Right renal cortex interstitium (tissue), 3 donors: ENCODE data around the gene VPS25. TPM values are rescaled to one million over a fixed set of nuclear protein-coding genes. Genes with fewer than 3 reads are reported as not detected.
"Not testable (repeated sequence)": the region's sequence is repeated elsewhere in the genome, so short reads cannot be mapped to it uniquely, and the experiment has no call there.

Experiments used
- DNase-seq, 3 donors: peaks; one replicate each; pipeline ENCODE4 v3.0.0-alpha.2; 2013; ENCODE audit warnings: low read depth in 3 of 3, low spot score in 2 of 3
- polyA plus RNA-seq, 3 donors: library from polyadenylated mRNA; unstranded; fragments of 120-200 nt; gene quantifications; one replicate each; pipeline ENCODE4 v1.2.1, GENCODE V29; 2013; ENCODE audit not compliant: insufficient read length in 3 of 3

VPS25 gene
- polyA plus RNA-seq, 3 donors, result 95.3 to 105 (median 97.8) TPM

DNA sequence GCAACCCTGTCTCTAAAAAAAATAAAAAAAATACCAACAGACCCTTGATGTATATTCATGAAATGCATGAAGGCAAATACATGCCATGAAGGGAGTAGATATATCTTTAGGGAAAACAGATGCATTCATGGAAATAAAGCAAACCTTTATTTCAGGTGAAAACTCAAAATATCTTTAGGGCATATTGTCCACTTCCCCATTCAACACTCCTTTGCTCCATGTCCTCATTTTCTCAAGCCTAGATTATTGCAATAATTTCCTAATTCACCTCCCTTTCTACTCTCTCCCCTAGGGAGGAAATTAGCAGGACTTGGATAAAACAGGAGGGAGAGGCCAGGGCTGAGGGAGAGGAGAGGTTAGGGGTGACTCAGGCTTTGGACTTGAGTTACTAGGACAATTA is 5.7 kb upstream of the VPS25 start:
- DNase-seq, result no peak

DNA sequence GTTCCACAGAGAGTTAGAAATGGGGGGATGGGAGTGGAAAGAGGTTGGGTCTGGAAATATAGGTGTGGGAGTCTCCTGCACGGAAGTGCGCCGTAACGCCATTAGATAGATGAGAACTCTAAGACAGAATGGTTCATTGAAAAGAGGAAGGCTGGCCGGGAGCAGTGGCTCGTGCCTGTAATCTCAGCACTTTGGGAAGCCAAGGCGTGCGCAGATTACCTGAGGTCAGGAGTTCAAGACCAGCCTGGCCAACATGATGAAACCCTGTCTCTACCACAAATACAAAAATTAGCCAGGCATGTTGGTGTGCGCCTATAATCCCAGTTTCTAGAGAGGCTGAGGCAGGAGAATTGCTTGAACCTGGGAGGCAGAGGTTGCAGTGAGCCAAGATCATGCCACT is 5.2 kb upstream of the VPS25 start:
- not testable (repeated sequence) for DNase-seq

DNA sequence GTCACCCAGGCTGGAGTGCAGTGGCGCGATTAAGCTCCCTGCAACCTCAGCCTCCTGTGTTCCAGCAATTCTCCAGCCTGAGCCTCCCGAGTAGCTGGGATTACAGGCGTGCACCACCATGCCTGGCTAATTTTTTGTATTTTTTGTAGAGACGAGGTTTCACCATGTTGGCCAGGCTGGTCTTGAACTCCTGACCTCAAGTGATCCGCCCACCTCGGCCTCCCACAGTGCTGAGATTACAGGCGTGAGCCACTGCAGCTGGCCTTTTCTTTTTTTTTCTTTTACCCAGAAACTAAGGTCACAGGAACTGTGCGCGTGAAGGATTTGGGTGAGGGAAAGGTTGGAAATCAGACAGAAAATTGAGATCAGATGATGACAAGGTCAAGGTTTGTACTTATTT is 3.3 kb upstream of the VPS25 start:
- not testable (repeated sequence) for DNase-seq

- no peak for DNase-seq
Observed at GRCh38 chr17:42772945-42773289, 332 bp upstream of the VPS25 start.

DNA sequence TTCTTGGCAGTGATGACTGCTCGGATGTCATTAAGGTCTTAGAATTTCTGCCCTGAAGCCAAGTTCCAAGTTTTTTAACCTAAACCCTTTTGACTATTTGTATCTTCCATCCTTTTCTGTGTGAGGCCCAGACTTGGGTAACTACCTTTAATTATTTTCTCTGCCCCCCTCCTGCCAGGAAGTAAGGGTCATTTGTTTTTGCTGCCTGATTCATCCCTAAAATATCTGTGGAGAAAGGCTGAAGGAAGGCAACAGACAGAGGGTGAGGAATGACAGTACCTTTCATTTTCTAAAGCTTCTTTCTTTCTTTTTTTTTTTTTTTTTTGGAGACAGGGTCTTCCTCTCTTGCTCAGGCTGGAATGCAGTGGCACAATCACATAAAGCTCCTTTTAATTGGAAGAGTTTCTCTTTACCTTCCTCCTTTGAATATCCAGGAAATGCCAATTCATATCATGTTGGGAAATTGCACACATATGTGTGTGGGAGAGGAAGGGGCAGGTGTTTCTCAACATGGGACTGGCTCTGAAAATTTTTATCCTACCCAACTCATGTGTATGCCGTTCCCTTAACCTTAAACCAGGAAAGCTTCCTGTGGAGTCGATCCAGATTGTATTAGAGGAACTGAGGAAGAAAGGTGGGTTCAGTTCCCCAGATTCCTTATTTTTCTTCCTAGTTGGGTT is 957 bp downstream of the VPS25 start:
- DNase-seq, result no peak

DNA sequence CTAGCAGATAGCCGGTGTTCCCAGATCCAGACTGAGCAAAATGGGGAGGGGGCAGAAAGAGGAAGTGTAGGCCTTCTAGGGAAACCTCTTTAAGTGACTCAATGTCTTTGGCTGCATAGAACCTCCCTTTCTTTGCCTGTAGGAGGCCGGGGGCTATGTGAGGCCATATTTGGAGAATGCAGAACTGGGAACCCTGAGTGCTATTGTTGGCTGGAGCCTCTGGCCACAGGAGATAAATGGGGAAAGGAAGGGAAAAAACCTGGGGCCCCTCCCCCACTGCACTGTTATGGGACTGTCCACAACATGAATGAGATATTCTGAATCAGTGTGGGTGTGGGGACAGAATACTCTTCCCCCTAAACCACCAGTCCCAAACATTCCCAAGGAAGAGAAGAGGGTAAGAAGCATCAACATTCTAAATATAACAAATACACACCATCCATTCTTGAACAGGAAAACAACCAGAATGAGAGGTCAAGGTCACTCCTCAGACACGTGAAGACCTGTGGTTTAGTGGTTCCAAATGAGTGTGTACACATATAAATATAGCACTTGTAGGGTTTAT is 2.4 kb downstream of the VPS25 start:
- no peak for DNase-seq

- DNase-seq, result no peak
Observed at GRCh38 chr17:42778570-42778969, 5.3 kb downstream of the VPS25 start.

GRCh38 chr17:42779304-42779935 is 6.2 kb downstream of the VPS25 start:
- no peak for DNase-seq

GRCh38 chr17:42779936-42780850 is 6.9 kb downstream of the VPS25 start, which contains the start of gene WNK4:
WNK4 (plus strand) TSS chr17:42780610; CDS start chr17:42780699, 89 bp downstream.
- DNase-seq, result no peak

- no peak for DNase-seq
Observed at GRCh38 chr17:42780851-42781638, 7.8 kb downstream of the VPS25 start.

DNA sequence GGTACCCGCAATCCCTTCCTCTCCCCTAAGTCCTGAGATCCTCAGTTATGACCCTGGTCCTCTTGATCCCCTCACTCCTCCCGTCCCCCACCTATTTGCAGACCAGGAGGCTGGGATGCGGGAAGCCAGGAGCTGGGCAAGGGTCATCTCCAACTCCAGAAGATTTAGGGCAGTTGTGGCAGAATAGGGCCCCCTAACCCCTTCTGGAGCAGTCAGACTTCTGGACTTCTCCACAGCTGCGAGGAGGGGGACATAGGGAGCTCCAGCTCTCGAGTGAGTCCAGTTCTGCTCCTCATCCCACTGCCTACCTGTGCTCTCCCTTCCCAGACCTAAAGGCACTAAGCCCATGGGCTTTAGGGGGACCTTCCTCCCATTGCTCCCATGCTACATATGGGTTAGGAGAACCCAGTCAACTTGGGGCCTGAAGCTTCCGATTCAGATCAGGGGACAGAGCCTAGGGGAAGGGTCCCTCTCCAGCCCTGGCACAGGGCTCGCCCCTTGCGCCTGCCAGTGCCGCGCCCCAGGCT is 8.5 kb downstream of the VPS25 start:
- DNase-seq, result no peak

GRCh38 chr17:42782166-42783061 is 9.2 kb downstream of the VPS25 start:
- DNase-seq, result no peak

- DNase-seq, result no peak
Observed at GRCh38 chr17:42783062-42783790, 10.0 kb downstream of the VPS25 start.

GRCh38 chr17:42783791-42784138 is 10.5 kb downstream of the VPS25 start:
- DNase-seq, result no peak

DNA sequence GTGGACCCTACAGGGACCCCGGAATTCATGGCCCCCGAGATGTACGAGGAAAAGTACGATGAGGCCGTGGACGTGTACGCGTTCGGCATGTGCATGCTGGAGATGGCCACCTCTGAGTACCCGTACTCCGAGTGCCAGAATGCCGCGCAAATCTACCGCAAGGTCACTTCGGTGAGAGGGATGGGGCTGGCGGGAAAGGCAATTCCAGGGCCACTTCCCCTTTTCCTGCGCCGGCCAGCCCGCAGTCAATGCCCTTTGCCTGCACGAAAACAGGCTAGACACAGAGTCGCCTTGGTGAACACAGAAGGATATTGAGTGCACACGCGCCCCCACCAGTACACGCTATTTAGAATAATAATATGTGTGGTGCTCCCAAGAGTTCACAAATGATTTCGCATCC is 11.2 kb downstream of the VPS25 start:
- no peak for DNase-seq

- no peak for DNase-seq
Observed at GRCh38 chr17:42784811-42785592, 11.8 kb downstream of the VPS25 start.

GRCh38 chr17:42787266-42787665 is 14.0 kb downstream of the VPS25 start:
- no peak for DNase-seq

DNA sequence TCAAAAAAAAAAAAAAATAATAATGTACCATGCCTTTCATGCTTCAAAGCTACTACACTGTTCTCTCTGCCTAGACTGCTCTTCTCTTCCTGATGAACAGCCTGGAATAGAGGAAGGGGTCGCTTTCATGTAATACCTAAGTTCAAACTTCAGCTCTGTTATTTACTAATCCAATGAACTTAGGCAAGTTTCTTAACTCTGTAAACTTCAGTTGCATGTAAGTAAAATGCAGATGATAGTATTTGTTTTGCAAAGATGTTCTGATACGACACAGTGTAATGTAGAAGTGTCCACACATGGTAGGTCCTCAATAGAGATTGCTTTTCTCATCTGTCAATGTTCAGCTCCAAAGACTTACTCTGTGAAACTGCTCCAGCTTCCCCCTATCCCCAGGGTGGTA is 18.7 kb downstream of the VPS25 start:
- DNase-seq, result no peak
